HG03045 (cell line): Measurements from ENCODE around the gene BMP2.

Experiments used
- ATAC-seq: cut with Tn5 transposase; IDR thresholded peaks from one replicate; pipeline ENCODE4 v1.9.1; 2021; ENCODE audit warnings: mild to moderate bottlenecking, moderate library complexity; ENCODE audit not compliant: unreplicated experiment

The BMP2 gene

GRCh38 chr20:6828794-6829423 lies 61.4 kb downstream of the BMP2 start:
- peak; percentile 85 for ATAC-seq

- ATAC-seq, result no peak
Observed at GRCh38 chr20:6829510-6830116, 62.1 kb downstream of the BMP2 start.
